ENCODE data around the gene ANXA3. TPM values are rescaled to one million over a fixed set of nuclear protein-coding genes. Genes with fewer than 3 reads are reported as not detected.
"Not testable (repeated sequence)": the region's sequence is repeated elsewhere in the genome, so short reads cannot be mapped to it uniquely, and the experiment has no call there.

ANXA3 gene
- total and polyA plus RNA-seq, 2 donors = 13.4 to 46.6 TPM

GRCh38 chr4:78532046-78532445 lies 19.5 kb upstream of the ANXA3 start:
- Histone ChIP-seq H3K9me3 (ENCODE audit: control insufficient read depth in 2 of 2, insufficient read depth in 1 of 2, low read length in 1 of 2) (no peaks in the 10 kb centered on the region), H3K4me3 (ENCODE audit: low read length in 2 of 2) (no peak overlapping the region), H3K27ac (ENCODE audit: low read depth in 1 of 2, low read length in 1 of 2) (no peak overlapping the region), H3K27me3 (ENCODE audit: control insufficient read depth in 2 of 2, insufficient read depth in 1 of 2, low read length in 1 of 2) (no peaks in the 10 kb centered on the region), H3K4me1 (ENCODE audit: control insufficient read depth in 2 of 2, insufficient read depth in 2 of 2, low read length in 2 of 2) (no peaks in the 10 kb centered on the region), H3K36me3 (ENCODE audit: control insufficient read depth in 2 of 2, insufficient read depth in 2 of 2, low read length in 1 of 2) (no peaks in the 10 kb centered on the region)
- 92% methylated on average over 1 of the region's 1 CpG for WGBS
- no peak for DNase-seq (ENCODE audit: low read depth in 6 of 9, low spot score in 9 of 9)

- no peak overlapping the region for H3K27ac ChIP-seq (ENCODE audit: low read depth in 1 of 2, low read length in 1 of 2)
- no peak overlapping the region for H3K4me3 ChIP-seq (ENCODE audit: low read length in 2 of 2)
- H3K36me3 ChIP-seq (ENCODE audit: control insufficient read depth in 2 of 2, insufficient read depth in 2 of 2, low read length in 1 of 2) = no peaks in the 10 kb centered on the region
- 78% methylated on average over 5 of the region's 5 CpGs for WGBS
- no peaks in the 10 kb centered on the region for H3K4me1 ChIP-seq (ENCODE audit: control insufficient read depth in 2 of 2, insufficient read depth in 2 of 2, low read length in 2 of 2)
- no peak for DNase-seq (ENCODE audit: low read depth in 6 of 9, low spot score in 9 of 9)
- no peaks in the 10 kb centered on the region for H3K27me3 ChIP-seq (ENCODE audit: control insufficient read depth in 2 of 2, insufficient read depth in 1 of 2, low read length in 1 of 2)
- H3K9me3 ChIP-seq (ENCODE audit: control insufficient read depth in 2 of 2, insufficient read depth in 1 of 2, low read length in 1 of 2) = no peaks in the 10 kb centered on the region
Observed at GRCh38 chr4:78533854-78534253, 17.7 kb upstream of the ANXA3 start.

- whole genome bisulfite sequencing = 96% methylated on average over 4 of the region's 4 CpGs
- no peaks in the 10 kb centered on the region for H3K4me1 ChIP-seq (ENCODE audit: control insufficient read depth in 2 of 2, insufficient read depth in 2 of 2, low read length in 2 of 2)
- H3K9me3 ChIP-seq (ENCODE audit: control insufficient read depth in 2 of 2, insufficient read depth in 1 of 2, low read length in 1 of 2) = no peaks in the 10 kb centered on the region
- no peak for DNase-seq (ENCODE audit: low read depth in 6 of 9, low spot score in 9 of 9)
- no peak overlapping the region for H3K27ac ChIP-seq (ENCODE audit: low read depth in 1 of 2, low read length in 1 of 2)
- no peak overlapping the region for H3K4me3 ChIP-seq (ENCODE audit: low read length in 2 of 2)
- H3K36me3 ChIP-seq (ENCODE audit: control insufficient read depth in 2 of 2, insufficient read depth in 2 of 2, low read length in 1 of 2) = no peaks in the 10 kb centered on the region
- no peaks in the 10 kb centered on the region for H3K27me3 ChIP-seq (ENCODE audit: control insufficient read depth in 2 of 2, insufficient read depth in 1 of 2, low read length in 1 of 2)
Observed at GRCh38 chr4:78534286-78534955, 17.1 kb upstream of the ANXA3 start.

- no peak overlapping the region for H3K27ac ChIP-seq (ENCODE audit: low read depth in 1 of 2, low read length in 1 of 2)
- H3K36me3 ChIP-seq (ENCODE audit: control insufficient read depth in 2 of 2, insufficient read depth in 2 of 2, low read length in 1 of 2) = no peaks in the 10 kb centered on the region
- H3K4me3 ChIP-seq (ENCODE audit: low read length in 2 of 2) = no peak overlapping the region
- no peaks in the 10 kb centered on the region for H3K4me1 ChIP-seq (ENCODE audit: control insufficient read depth in 2 of 2, insufficient read depth in 2 of 2, low read length in 2 of 2)
- no peak for DNase-seq (ENCODE audit: low read depth in 6 of 9, low spot score in 9 of 9)
- no peaks in the 10 kb centered on the region for H3K27me3 ChIP-seq (ENCODE audit: control insufficient read depth in 2 of 2, insufficient read depth in 1 of 2, low read length in 1 of 2)
- 78% methylated on average over 5 of the region's 5 CpGs for WGBS
- no peaks in the 10 kb centered on the region for H3K9me3 ChIP-seq (ENCODE audit: control insufficient read depth in 2 of 2, insufficient read depth in 1 of 2, low read length in 1 of 2)
Observed at GRCh38 chr4:78542373-78542772, 9.2 kb upstream of the ANXA3 start.

GRCh38 chr4:78543424-78544125 lies 8.0 kb upstream of the ANXA3 start:
- no peak for DNase-seq (ENCODE audit: low read depth in 6 of 9, low spot score in 9 of 9)
- 97% methylated on average over 2 of the region's 2 CpGs for WGBS
- Histone ChIP-seq H3K9me3 (ENCODE audit: control insufficient read depth in 2 of 2, insufficient read depth in 1 of 2, low read length in 1 of 2) (no peaks in the 10 kb centered on the region), H3K4me3 (ENCODE audit: low read length in 2 of 2) (no peak overlapping the region), H3K36me3 (ENCODE audit: control insufficient read depth in 2 of 2, insufficient read depth in 2 of 2, low read length in 1 of 2) (no peaks in the 10 kb centered on the region), H3K4me1 (ENCODE audit: control insufficient read depth in 2 of 2, insufficient read depth in 2 of 2, low read length in 2 of 2) (no peaks in the 10 kb centered on the region), H3K27me3 (ENCODE audit: control insufficient read depth in 2 of 2, insufficient read depth in 1 of 2, low read length in 1 of 2) (no peaks in the 10 kb centered on the region), H3K27ac (ENCODE audit: low read depth in 1 of 2, low read length in 1 of 2) (no peak overlapping the region)

GRCh38 chr4:78544678-78545077 lies 6.9 kb upstream of the ANXA3 start:
- WGBS = 87% methylated on average over 2 of the region's 2 CpGs
- Histone ChIP-seq H3K4me1 (ENCODE audit: control insufficient read depth in 2 of 2, insufficient read depth in 2 of 2, low read length in 2 of 2) (no peaks in the 10 kb centered on the region), H3K27ac (ENCODE audit: low read depth in 1 of 2, low read length in 1 of 2) (no peak overlapping the region), H3K27me3 (ENCODE audit: control insufficient read depth in 2 of 2, insufficient read depth in 1 of 2, low read length in 1 of 2) (no peaks in the 10 kb centered on the region), H3K4me3 (ENCODE audit: low read length in 2 of 2) (no peak overlapping the region), H3K9me3 (ENCODE audit: control insufficient read depth in 2 of 2, insufficient read depth in 1 of 2, low read length in 1 of 2) (no peaks in the 10 kb centered on the region), H3K36me3 (ENCODE audit: control insufficient read depth in 2 of 2, insufficient read depth in 2 of 2, low read length in 1 of 2) (no peaks in the 10 kb centered on the region)
- no peak for DNase-seq (ENCODE audit: low read depth in 6 of 9, low spot score in 9 of 9)

- DNase-seq (ENCODE audit: low read depth in 6 of 9, low spot score in 9 of 9) = no peak
- H3K36me3 ChIP-seq (ENCODE audit: control insufficient read depth in 2 of 2, insufficient read depth in 2 of 2, low read length in 1 of 2) = no peaks in the 10 kb centered on the region
- no peaks in the 10 kb centered on the region for H3K9me3 ChIP-seq (ENCODE audit: control insufficient read depth in 2 of 2, insufficient read depth in 1 of 2, low read length in 1 of 2)
- H3K4me3 ChIP-seq (ENCODE audit: low read length in 2 of 2) = no peak overlapping the region
- peaks cover 0 to 3% of the 10 kb centered on the region in 2 donors for H3K27me3 ChIP-seq (ENCODE audit: control insufficient read depth in 2 of 2, insufficient read depth in 1 of 2, low read length in 1 of 2)
- 96% methylated on average over 5 of the region's 5 CpGs for WGBS
- no peaks in the 10 kb centered on the region for H3K4me1 ChIP-seq (ENCODE audit: control insufficient read depth in 2 of 2, insufficient read depth in 2 of 2, low read length in 2 of 2)
- no peak overlapping the region for H3K27ac ChIP-seq (ENCODE audit: low read depth in 1 of 2, low read length in 1 of 2)
Observed at GRCh38 chr4:78545275-78546246, 6.0 kb upstream of the ANXA3 start.

- 93% methylated on average over 28 of the region's 28 CpGs for WGBS
- H3K36me3 ChIP-seq (ENCODE audit: control insufficient read depth in 2 of 2, insufficient read depth in 2 of 2, low read length in 1 of 2); H3K4me3 ChIP-seq (ENCODE audit: low read length in 2 of 2); H3K27ac ChIP-seq (ENCODE audit: low read depth in 1 of 2, low read length in 1 of 2); H3K9me3 ChIP-seq (ENCODE audit: control insufficient read depth in 2 of 2, insufficient read depth in 1 of 2, low read length in 1 of 2); H3K4me1 ChIP-seq (ENCODE audit: control insufficient read depth in 2 of 2, insufficient read depth in 2 of 2, low read length in 2 of 2); DNase-seq (ENCODE audit: low read depth in 6 of 9, low spot score in 9 of 9): not testable (repeated sequence)
- H3K27me3 ChIP-seq (ENCODE audit: control insufficient read depth in 2 of 2, insufficient read depth in 1 of 2, low read length in 1 of 2) = peaks cover 4 to 18% of the 10 kb centered on the region in 2 donors
Observed at GRCh38 chr4:78547899-78548298, 3.7 kb upstream of the ANXA3 start.

GRCh38 chr4:78548889-78549288 lies 2.7 kb upstream of the ANXA3 start:
- not testable (repeated sequence) for DNase-seq (ENCODE audit: low read depth in 6 of 9, low spot score in 9 of 9); H3K4me3 ChIP-seq (ENCODE audit: low read length in 2 of 2)
- whole genome bisulfite sequencing = 99% methylated on average over 2 of the region's 4 CpGs

More at GRCh38 chr4:78548889-78549288, 2.7 kb upstream of the ANXA3 start:
- H3K4me1 ChIP-seq (ENCODE audit: control insufficient read depth in 2 of 2, insufficient read depth in 2 of 2, low read length in 2 of 2); H3K9me3 ChIP-seq (ENCODE audit: control insufficient read depth in 2 of 2, insufficient read depth in 1 of 2, low read length in 1 of 2); H3K27ac ChIP-seq (ENCODE audit: low read depth in 1 of 2, low read length in 1 of 2); H3K36me3 ChIP-seq (ENCODE audit: control insufficient read depth in 2 of 2, insufficient read depth in 2 of 2, low read length in 1 of 2): not testable (repeated sequence)
- peaks cover 4 to 18% of the 10 kb centered on the region in 2 donors for H3K27me3 ChIP-seq (ENCODE audit: control insufficient read depth in 2 of 2, insufficient read depth in 1 of 2, low read length in 1 of 2)

All from thymus (tissue), 11 donors.